Stimulated activated CD8-positive, alpha-beta memory T cell treated with anti-CD3 and anti-CD28 coated beads, Interleukin-4, amount 100 ng/mL, for 24 hours (primary cell): ENCODE results near the gene SYNPR.

Experiments used
- DNase-seq: peaks from one replicate; pipeline ENCODE4 v3.0.0-alpha.2; 2020; ENCODE audit warnings: low read depth

Gene SYNPR

DNA sequence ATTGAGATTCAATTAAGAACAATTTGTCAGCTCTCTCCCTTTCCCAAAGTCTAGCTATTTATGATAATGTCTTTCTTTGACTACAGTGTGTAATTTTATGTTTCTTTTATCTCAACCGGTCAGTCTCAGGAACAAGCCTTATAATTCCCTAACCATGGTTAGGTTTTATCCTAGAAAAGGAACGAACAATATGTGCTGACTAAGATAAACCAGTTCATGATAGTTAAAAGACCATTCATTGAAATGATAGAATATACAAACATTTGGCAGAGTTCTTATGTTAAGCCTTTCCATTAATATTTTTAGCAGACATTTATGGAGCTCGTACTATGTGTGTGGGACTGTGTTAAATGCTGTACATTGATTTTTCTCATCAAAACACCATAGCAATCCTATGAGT is 106.3 kb downstream of the SYNPR start:
- no peak for DNase-seq

- no peak for DNase-seq
Measured at GRCh38 chr3:63385629-63386028, 107.5 kb downstream of the SYNPR start.

DNA sequence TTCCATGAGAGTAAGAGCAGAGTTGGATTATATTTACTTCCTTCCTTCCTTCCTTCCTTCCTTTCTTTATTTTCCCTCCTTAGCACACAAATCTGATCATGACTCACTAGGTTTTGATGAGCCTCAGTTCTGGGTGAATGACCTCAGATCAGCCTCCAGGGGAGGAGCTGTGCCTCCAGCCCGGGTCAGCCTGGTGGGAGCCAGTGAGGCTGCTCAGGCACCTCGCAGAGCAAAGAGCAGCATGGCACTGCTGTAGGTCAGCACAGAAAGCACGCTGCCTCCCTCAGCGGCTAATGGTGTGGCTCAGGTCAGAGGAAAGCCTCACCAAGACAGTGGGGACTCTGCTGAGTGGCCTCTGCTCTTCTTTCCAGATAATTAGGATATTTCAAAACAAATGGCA is 108.5 kb downstream of the SYNPR start:
- no peak for DNase-seq

DNA sequence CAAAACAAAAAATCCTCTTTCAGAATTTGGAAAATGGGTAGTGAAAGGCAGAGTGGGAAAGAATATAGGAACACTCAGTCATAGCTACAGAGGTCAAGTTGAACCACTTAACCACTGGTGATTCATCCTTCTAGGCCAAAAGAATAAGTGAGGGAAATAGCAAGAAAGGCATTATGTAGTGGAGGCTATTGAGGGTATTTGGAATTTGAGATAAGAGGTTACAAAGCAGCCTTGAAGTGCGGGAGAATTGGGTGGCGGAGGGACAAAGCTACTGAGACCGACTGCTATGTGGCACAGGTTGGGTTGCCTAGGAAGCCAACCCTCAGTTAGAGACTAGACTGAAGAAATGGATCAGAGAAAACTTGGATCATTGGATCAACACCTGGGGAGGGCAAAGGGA is 109.5 kb downstream of the SYNPR start:
- DNase-seq: no peak

DNA sequence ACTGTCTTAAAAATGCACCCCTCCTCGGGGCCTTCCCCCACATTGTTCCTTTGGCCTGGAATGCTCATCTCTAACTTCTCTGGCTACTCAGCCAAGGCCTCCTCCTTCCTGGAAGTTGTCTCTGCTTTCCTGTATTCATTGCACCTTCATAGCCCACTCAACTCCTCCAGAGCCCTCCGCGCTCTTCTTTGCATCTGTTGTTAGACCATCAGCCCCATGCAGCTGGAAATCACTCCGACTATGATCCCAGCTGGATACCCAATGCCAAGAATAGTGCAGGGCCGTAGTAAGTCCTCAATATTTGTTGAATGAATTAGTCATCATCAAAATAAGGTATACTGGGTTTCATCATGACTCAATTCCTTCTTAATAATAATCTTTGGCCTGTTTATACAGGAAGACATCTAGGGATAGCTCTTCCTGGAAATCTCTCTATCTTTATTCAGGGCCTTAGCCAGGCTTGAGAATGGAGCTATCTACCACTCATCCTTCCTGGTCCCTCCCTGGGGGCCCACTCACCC is 112.7 kb downstream of the SYNPR start:
- DNase-seq: no peak

- DNase-seq: no peak
Measured at GRCh38 chr3:63395960-63396359, 117.9 kb downstream of the SYNPR start.

GRCh38 chr3:63400246-63400860 is 122.2 kb downstream of the SYNPR start:
- no peak for DNase-seq

DNA sequence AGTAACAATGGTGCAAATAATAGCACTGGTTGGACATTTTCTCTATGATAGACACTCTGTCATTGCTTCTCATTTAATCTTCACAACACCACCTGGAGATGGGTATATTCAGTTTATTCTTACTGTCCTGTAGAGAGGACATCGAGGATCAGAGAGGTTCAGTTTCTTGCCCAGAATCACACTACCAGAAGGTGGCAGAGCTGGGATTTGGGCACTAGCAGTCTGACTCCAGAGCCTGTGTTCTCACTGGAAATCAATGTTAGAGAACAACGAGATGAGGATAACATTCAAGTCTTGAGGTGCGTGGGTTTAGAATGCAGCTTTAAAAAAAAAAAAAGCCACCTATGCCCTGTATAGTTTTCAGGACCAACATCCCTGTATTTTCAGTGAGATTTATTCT is 127.8 kb downstream of the SYNPR start:
- no peak for DNase-seq

GRCh38 chr3:63413523-63413922 is 135.4 kb downstream of the SYNPR start:
- DNase-seq: no peak

GRCh38 chr3:63414607-63415006 is 136.5 kb downstream of the SYNPR start:
- no peak for DNase-seq

GRCh38 chr3:63429905-63430304 is 151.8 kb downstream of the SYNPR start:
- DNase-seq: no peak

- DNase-seq: no peak
Measured at GRCh38 chr3:63430875-63431274, 152.8 kb downstream of the SYNPR start.

DNA sequence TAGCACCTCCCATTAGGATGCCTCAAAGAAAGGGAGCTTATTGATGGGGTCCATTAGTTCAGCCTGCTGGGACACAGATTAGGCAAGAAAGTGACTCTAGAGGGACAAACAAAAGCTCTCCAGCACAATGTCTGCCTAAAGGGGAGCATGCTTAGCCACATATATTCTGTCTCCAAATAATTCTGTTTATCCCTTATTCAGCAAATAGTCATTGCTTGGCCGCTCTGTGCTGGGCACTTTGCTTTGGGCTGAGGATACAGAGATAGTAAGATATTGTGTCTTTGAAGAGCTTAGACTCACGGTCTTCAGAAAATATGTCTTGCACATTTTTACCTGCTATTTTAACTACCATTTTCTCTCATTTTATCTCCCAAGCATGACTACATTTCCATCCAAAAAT is 159.8 kb downstream of the SYNPR start:
- no peak for DNase-seq

DNA sequence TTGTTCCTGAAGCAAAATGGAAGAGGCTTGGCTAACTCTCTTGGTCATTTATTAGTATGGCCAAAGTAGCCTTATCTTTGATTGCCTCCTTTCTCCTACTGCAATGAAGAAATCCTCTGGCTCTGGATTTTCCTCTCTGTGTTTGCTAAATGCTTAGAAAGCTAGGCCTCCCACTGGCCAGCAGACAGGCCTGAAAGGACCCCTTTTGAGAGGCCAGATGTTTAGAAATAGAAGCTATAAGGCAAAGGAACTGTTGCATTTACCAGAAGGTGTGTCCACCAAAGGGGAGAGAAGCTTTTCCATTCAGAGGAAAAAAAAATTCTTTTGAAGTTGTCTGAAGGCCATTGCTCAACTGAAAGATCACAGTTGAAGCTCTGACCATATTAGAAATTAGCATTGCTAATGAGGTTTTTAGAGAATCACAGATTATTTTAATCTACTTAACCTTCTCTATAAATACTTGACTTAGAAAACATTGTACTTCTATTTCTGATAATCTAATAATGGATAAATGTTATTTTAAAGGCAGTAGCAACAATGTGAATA is 160.8 kb downstream of the SYNPR start:
- no peak for DNase-seq

DNA sequence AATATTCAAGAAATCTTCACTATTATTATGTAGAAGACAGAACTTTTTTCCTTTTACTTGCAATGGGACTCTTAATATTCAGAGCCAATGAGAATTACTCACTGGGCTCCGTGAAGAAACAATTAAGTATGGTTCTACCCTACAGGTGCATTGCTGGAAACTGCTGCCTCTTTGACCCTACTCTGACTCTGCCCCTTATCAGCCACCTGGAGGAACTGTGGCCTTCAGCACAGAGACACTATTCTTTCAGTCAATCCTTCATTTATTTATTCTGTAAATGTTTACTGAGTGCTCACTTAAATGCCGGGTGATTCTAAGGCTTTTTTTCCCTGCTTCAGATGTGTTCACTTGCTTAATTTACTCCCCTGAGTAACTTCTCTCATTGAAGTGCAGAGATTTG is 163.2 kb downstream of the SYNPR start:
- no peak for DNase-seq

GRCh38 chr3:63442918-63443317 is 164.8 kb downstream of the SYNPR start:
- no peak for DNase-seq

GRCh38 chr3:63450023-63450422 is 171.9 kb downstream of the SYNPR start:
- no peak for DNase-seq

- no peak for DNase-seq
Measured at GRCh38 chr3:63450634-63451363, 172.7 kb downstream of the SYNPR start.

DNA sequence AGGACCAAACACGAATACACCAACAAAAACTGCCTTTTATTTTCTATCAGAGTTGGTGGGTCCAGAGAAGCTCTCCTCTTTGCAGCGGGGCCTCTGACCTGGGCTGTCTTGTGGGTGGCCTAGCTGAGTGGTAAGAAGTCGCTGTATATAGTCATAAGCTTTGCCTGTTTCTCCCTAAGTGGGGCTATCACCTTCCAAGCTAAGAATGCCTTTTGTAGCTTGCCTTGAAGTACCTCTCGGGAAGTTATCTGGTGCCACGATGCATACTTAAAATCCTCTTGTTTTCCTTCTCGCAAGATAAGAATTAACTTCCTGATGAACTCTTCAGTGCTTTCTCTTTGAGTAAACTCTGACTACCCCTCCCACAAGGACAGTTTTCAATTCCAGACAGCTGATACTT is 178.8 kb downstream of the SYNPR start:
- DNase-seq: no peak

- no peak for DNase-seq
Measured at GRCh38 chr3:63458405-63458804, 180.3 kb downstream of the SYNPR start.

- no peak for DNase-seq
Measured at GRCh38 chr3:63462732-63463131, 184.6 kb downstream of the SYNPR start.

- no peak for DNase-seq
Measured at GRCh38 chr3:63467392-63467791, 189.3 kb downstream of the SYNPR start.

DNA sequence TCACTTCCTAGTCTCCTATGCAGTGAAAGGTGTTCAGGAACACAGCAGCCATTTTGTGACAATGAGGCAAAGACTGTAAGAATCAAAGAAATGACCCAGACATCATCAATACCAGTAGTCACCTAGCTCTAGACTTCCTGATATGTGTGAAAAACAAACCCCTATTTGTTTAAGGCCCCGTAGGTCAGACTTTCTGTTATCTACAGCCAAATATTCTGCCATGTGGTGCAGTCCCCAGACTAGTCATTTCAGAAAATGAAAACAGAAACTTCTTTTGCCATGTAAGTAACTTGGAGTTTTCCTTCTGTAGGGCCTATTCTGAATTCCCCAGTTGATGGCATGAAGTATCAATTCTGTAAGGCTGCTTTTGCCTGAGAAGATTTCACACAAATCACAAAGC is 192.6 kb downstream of the SYNPR start:
- no peak for DNase-seq

DNA sequence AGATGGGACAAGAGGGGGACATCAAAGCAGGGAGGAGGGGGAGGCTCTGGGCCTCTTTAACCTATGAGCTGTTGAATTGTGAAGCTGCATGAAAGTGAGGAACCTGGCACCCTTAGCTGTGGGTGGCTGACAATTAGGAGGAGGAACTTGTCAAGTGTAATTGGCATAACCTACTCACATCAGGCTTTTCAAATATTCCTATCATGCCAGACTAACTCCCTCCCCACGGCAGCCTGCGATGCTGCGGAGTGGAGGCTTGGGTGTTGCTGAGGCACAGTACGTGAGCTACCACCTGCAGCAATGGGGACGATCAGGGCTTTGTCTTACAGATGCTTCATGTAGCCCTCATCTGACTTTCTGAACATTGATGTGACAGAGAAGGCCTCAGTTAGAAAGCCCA is 193.7 kb downstream of the SYNPR start:
- DNase-seq: no peak
